NCI-H1048 (cell line): ENCODE results near the gene SNAPC4.
"Not testable (repeated sequence)": the region's sequence is repeated elsewhere in the genome, so short reads cannot be mapped to it uniquely, and the experiment has no call there.

Source experiments
- DNase-seq: peaks from one replicate; lab custom pipeline; 2025; lab: John Stamatoyannopoulos, UW

Gene SNAPC4

DNA sequence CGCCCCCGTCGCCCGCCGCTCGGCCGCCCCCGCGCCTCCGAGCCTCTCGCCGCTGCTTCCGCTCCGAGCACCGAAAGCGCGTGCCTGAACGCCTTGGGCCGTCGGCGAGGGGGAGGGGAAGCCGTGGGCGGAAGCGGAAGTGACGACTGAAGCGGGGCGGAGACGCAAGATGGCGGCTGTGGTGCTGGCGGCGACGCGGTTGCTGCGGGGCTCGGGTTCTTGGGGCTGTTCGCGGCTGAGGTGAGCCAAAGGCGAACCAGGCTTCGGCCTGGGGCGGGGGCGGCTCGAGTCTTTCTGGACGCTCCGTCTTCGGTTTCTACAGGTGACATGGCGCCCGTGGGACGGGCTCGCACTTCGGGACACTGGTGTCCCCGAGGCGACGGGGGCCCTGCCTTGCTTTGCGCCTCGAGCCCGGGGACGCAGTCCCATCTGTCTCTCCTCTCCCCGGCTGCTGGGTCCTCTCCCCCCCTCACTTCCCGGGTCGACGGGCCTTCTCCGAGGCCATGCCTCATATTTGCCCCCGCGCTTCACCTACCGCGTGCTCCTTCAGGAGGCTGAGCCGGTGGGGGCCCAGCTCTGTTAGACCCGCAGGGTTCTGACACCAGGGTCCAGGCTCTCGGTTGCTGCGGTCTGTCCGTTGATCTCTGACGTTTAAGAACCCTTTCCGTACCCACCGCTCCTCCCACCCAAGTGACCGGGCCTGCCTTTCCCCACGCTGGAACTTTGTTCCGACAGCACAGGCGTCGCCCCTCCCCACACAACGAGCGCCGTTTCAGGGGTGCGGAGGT, 10.7 kb upstream of the SNAPC4 start, which contains the start of the genes ENTR1 and PMPCA:
Gene ENTR1, minus strand, starts transcription at position 115 of the 788 bp plus-strand sequence. CDS start 217 bp downstream, outside the sequence.
Gene PMPCA, plus strand, starts transcription at position 159 of the 788 bp plus-strand sequence. Its CDS starts 11 bp downstream, at position 170.
- DNase-seq = peak; percentile 75

- no peak for DNase-seq
Observed at GRCh38 chr9:136409557-136410455, 9.8 kb upstream of the SNAPC4 start.

DNA sequence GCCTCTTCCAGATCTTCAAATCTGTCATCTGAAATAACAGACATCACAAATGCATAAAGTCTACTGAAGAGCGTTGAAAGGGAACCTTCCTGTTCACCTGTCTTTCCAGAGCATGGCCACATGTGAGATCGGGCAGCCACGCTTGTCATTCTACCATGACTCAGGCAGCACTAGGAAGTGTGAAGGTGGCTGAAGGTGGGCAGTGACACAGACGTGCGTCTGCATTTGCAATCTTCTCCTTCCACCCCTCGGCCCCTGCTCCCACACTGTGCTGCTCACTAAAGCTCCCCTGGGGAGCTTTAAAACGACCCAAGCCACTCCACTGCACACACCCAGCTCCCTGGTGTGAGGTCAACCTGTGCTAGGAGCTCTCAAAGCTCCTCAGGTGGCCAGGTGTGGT, 7.9 kb upstream of the SNAPC4 start:
- DNase-seq = no peak

DNA sequence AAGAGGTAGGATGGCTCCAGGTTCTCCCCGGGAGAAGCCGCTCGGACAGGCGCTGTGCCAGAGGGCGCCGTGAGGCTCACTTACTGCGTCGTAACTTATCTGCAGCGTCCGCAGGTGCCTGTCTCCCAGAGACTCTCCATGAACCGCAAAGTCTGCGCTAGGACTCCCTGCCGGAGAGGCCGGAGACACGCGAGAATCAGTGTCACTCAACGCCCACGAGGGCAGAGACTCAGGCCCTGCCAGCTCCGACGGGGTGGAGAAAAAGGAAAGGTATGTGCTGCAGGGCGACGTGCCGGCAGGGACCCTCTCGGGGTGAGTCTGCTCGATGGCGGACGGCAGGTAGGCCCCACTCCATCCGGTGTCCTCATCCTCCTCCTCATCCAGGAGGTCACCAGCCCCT, 7.1 kb upstream of the SNAPC4 start:
- not testable (repeated sequence) for DNase-seq

DNA sequence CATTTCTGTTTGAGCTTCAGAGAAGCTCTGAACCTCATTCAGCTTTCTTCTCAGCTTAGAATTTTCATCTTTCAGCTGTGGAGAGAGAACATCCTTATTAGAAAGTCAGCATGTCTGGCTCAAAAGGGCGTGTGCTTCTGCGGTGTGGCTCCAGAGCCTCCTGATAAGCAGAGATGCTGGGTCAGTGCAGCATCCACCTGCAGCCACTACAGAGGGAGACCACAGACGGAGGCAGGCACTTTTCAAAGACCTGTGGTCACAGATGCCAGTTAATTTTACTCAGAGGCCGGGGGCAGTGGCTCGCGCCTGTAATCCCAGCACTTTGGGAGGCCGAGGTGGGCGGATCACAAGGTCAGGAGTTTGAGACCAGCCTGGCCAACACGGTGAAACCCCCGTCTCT, 5.9 kb upstream of the SNAPC4 start:
- DNase-seq = not testable (repeated sequence)

DNA sequence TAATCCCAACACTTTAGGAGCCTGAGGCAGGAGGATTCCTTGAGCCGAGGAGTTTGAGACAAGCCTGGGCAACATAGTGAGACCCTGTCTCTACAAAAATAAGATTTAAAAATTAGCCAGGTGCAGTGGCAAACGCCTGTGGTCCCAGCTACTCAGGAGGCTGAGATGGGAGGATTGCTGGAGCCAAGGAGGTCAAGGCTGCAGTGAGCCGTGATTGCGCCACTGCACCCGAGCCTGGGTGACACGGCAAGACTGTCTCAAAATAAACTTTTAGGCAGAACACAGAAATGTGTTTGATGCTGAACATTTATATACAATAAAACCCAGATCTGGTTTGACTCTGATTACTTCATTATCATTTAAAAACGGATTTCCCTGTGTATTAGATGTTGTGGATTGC, 5.5 kb upstream of the SNAPC4 start:
- no peak for DNase-seq

DNA sequence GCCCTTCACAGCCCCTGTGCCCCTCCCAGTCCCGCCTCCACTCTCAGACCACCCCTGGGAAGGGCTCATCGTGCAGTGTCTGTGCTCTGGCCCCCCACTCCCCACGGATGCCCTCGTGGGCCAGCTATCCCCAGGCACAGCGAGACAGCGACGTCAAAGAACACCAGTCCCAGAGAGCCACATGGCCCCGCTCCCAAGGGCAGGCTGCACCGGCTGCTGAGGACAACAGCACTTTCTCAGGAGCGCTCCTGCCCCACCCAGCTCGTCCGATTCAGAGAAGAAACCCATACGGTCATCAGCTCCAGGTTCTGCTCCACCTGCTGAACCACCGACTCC, 4.8 kb upstream of the SNAPC4 start:
- no peak for DNase-seq

GRCh38 chr9:136403915-136404800, 4.2 kb upstream of the SNAPC4 start:
- DNase-seq = no peak

DNA sequence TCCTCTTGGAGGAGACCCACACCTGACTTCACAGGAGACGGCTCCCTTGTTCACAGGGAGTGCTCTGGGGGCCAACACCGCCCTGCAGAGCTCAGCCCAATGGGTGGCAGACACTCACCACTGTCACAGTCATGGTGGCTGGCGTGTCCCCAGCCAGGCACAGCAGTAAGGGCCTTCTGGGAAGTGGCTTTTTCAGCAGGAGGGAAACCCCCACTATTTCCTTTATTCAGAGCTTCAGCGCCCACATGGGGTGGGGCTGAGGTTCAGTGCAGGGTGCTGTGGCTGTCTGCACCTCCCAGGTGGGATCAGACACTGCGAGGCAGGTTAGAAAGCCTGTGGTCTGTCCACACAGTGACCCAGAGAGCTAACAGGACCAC, 3.6 kb upstream of the SNAPC4 start:
- DNase-seq = no peak

DNA sequence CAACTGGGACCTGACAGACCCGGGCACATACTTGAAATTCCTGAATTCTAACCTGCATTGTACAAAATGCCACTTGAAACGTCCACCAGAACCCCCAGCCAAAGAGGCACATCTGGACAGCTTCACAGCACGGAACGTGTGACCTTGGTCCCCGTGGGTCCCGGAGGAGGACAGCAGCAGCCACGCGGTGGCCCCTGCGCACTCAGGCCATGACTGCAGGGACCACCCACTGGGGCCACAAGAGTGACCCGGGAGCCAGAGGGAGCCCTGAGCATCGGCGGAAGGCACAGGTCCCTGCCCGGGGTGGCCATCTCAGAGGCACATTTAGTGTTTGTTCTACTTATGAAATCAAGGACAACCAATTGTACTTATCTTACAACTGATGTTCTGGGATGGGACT, 2.1 kb upstream of the SNAPC4 start:
- no peak for DNase-seq

DNA sequence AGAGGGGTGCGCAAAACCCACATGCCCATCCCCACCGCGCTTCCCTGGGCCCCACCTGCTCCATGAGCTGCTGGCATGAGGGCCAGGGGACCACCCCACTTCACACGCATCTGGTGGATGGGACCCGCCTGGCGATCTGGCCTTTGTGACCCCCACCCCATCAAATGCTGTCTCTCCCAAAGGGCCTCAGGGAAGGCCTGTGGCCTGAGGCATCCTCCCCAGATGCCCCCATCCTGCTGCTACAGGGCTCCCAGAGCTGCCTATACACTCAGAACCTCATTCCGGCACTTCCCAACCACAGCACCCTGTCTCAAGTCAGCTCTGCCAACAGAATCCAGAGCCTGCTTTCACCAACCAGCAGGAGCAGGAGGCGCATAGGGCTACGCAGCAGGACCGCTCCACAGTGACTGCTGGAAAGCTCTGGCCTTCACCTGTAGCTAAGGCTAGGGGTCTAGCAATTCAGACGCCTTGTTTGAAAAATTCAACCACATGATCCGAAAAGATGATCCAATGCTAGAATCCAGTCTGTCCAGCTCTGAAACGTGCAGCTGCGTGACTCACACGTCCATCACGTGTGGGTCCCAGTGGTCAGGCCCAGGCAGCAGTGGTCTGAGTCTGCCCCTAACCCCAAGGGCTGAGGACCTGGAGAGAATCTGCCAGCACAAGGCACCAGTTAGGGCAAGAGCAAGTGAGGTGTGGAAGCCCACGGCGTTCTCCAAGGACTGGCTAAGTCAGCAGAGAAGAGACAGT, 1.4 kb upstream of the SNAPC4 start:
- DNase-seq = no peak

DNA sequence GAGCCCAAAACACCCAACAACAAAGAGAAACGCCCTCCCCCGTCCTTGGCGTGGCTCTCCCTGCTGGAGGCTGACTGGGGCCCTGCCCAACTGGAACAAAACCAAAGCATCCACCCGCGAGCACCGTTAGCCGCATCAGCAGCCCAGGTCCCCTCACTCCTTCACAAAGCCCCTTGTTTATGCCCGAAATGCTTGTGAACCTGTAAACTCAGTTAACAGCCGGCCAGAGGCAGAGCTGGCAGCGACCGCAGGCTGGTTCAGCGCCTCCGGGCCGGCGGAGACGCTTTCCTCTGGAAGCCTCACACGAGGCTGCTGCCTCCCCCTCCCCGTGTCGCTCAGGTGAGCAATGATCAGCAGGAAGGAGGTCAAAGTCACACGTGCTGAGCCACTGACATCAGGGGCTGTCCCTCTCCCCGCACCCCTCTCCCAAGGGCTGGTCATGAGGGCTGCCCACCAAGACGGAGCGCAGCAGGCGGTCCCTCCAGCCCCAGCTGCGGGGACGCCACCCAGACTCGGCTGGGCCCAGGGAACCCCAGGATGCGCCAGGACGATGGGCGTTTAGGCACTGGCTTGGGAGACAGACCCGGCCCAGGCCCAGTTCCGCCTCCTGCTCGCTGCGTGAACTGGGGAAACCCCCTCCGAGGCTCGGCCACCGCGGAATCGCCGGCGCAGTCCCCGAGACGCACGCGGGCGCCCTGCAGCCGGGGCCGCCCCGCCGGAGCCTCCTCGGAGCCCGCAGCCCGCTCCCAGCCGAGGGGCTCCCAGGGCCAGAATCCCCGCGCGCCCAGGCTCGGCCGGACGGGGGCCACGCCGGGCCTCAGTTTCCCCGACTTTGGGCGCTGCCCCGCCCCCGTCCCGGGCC, 563 bp downstream of the SNAPC4 start:
- DNase-seq = no peak

DNA sequence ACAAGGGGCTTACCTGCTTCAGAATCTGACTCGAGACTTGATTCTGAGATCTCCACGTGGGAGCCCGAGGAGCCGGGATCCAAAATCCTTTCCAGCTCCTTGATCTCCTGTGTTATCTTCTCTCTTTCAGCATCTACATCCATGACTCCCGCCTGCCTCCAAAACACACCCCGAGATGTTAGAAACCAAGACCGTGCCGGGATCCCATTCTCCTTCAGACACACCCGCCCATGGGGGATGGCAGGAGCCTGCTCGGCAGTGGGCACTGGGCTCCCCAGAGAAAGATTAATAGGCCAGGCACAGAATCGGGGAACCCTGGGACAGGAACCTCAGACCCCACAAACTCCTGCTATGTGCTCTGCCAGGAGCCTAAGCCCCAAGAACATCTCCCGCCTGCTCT, 1.7 kb downstream of the SNAPC4 start:
- no peak for DNase-seq

- no peak for DNase-seq
Observed at GRCh38 chr9:136397643-136398042, 2.3 kb downstream of the SNAPC4 start.

- DNase-seq = no peak
Observed at GRCh38 chr9:136396219-136396515, 3.8 kb downstream of the SNAPC4 start.

DNA sequence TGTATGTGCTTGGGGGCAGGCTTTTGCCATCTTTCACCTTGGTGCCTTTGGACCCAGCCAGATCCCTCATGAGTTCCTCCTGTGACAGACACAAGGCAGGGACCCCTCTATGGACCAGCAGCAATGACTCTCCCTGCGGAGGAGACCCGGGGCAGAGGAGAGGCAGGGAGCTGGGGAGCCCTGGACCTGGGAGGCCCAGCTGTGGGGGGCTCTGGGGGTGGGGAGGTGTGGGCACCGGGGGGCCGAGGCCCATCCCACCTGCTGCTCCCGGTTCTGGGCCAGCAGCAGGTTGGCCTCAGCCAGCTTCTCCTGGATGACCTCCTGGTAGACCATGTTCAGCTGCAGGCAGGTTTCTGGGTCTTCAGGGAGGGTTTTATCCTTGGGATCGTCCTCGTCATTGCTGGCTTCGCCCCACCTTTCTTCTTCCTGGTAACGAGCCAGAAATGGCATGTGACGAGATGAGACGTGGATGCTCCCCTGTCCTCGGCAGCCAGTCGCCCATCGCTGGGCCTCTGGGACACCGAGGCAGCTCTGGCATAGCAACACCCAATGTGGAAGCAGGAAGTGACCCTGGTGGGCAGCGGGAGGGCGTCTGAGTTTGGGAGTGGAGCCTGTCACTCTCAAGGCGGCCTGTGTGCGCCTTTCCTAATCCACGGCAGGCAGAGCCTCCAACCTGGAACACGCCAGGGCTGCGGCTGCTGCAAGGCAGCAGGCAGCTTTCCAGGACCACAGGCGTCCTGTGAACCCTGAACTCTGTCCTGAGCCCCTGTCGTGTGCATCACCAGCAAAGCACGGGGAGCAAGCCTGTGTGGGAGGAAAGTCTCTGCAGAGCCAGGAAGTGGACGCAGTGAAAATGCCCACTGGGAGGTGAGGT, 4.4 kb downstream of the SNAPC4 start:
- DNase-seq = no peak

GRCh38 chr9:136395020-136395340, 5.0 kb downstream of the SNAPC4 start:
- no peak for DNase-seq

DNA sequence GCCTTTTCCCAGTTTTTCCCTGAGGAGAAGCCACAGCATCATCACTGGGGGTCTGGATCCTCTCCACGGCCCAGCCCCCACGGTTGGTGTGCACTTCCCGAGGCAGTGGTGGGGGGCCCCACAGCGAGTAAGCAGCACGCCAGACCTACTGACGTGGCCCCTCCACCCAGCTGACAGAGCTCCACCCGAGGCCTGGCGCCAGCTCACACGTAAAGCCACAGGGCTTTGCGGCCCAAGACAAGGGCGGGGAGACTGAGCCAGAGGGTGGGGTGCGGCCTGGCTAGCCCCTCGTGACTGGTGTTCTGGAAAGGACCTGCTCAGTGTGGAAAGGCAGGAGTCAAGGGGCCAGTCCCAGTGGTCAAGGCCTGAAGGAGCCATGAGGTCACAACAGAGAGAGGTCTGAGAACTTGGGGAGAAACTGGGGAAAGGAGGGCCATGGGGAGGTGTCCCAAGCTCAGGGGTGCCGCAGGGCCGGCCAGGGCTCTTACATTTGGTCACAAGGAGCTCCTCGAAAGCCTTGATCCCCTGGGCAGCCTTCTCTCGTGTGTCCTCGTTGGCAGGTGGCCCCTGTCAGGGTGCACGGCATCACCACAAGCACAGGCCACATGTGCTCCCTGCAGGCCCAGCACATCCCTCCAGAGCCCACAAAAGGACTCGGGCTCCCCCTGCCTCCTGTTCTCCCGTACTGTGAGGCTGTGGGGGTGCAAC, 5.5 kb downstream of the SNAPC4 start:
- DNase-seq = no peak

DNA sequence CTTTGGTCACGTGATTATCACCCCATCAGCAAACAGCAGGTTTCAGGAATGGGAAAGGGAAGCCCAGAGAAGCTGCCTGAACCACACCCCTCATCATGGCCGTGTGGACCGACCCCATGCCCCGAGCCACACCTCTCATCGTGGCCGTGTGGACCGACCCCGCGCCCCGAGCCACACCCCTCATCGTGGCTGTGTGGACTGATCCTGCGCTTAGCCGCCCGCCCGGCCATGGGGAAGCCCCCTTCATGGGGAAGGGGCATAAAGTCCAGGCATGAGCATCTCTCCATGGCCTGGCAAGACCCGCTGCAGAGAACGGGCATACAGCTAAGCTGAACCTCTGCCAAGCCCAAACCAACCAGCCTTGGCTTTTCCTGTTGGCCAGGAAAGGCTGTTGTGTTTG, 6.4 kb downstream of the SNAPC4 start:
- no peak for DNase-seq
